Prostate gland (tissue), 2 donors: ENCODE results near the gene ACKR3.

Source experiments
- CTCF ChIP-seq, 4 experiments: fragments of 200-600 bp in 2 of 4; fragments of 450-650 bp in 2 of 4; sonication (generic) in 2 of 4; IDR thresholded peaks; 1 replicate in 3 of 4; 2 replicates in 1 of 4; pipeline ENCODE4 v1.5.1; 2016 to 2019; ENCODE audit warnings: antibody characterized with exemption in 4 of 4, mild to moderate bottlenecking in 2 of 4, moderate library complexity in 2 of 4
- POLR2A ChIP-seq: fragments of 450-650 bp; IDR thresholded peaks from one replicate; pipeline ENCODE4 v1.6.1; 2016; ENCODE audit warnings: antibody characterized with exemption, mild to moderate bottlenecking
- POLR2AphosphoS5 ChIP-seq: sonication (generic); formaldehyde crosslinking; IDR thresholded peaks from one replicate; pipeline ENCODE4 v1.6.1; 2017; ENCODE audit warnings: antibody characterized with exemption

- TF ChIP-seq CTCF (IDR thresholded peaks at IDR 0.05) = no peak
- no peak for TF ChIP-seq POLR2AphosphoS5
- TF ChIP-seq POLR2A = no peak
These were observed 52.6 kb downstream of the ACKR3 start for GRCh38 chr2:236622201-236622600.
